Measurements from ENCODE around the gene GNAI3.
A peak's percentile ranks its signal among the peaks of the same experiment; 100 is the strongest.

Gene GNAI3

DNA sequence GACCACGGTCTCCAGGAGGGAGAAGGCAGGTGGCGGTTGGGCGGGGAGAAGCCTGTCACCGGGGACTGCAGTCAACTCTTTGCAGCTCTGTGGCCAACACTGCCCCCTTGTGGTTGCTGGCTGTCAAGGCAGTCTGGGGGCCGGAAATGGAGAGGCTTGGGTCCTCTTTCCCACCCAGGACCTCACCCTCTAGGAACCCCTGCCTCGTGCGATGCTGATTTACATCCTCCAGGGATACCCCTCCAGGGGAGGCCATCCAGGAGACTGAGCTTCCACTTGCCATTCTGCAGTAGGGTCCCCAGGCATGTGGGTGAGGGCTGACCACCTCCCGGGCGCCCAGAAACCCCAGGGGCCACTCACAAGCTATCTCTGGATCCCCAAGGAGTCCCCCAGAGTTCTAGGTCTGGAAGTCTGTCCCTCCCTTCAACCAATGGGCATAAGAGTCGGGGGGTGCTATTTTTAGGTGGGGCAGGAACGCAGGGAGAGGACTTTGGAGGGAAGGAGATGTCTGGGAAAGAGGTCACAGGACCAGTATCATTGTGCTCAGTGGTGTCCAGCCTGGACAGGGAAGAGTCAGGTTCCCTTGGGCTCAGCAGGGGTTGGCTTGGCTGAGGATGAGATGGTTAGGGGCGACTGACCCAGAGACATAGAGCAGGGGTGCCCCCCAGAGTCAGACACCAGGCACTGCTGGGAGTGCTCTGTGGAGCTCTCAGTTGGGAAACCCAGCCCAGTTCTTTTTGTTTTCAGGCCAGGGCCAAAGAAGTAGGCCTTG is 15.9 kb upstream of the GNAI3 start:
- H3K4me3 ChIP-seq (ENCODE audit: low read depth, low read length) = peak overlapping the region; percentile 13; the same call in 1 of the 2 replicates
- TF ChIP-seq CTCF (IDR thresholded peaks at IDR 0.05; ENCODE audit: low read depth, low read length) = peak; percentile 94

DNA sequence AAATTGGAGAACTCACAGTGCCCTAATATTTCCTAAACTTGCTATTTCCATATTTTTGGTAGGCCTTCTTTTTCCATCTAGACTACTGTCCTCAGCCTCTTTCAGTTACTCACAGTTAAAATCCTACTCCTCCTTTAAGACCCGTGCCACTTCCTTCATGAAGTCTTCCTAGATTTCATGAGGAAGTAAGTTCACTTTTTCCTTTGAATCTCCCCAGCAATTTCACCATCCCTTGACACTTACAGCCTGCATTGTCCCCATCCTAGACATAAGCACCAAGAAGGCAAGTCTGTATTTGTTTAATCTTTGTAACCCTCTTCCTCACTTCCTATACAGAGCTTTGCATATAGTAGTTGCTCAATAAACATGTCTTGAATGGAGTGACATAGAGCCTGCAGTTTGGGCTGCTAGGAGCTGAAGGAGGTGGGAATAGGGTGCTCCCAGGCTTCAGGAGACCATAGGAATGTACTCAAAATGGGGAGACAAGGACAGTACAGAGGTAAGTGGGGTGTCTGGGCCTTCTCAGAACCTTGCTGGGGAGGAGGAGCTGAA is 14.0 kb upstream of the GNAI3 start:
- no peak for TF ChIP-seq CTCF (IDR thresholded peaks at IDR 0.05; ENCODE audit: low read depth, low read length)
- no peak overlapping the region for H3K4me3 ChIP-seq (ENCODE audit: low read depth, low read length)

DNA sequence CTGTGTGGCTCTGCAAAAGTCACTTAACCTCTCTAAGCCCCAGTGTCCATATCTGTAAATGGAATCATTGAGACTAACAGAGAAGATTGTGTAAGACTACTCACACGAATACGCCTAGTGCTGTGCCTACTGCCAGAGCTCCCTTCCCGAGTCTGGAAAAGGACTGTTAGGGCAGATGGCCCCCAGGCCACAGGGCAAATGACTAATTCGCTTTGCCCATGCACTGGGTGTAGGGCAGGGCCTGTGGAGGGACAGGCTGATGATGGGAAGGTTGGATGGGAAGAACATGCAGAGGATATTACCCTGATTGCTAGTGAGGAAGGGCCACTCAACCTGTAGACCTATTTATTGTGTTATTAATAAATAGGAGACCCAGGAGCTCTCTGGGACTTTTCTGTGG is 12.9 kb upstream of the GNAI3 start:
- TF ChIP-seq CTCF (IDR thresholded peaks at IDR 0.05; ENCODE audit: low read depth, low read length) = no peak
- H3K4me3 ChIP-seq (ENCODE audit: low read depth, low read length) = no peak overlapping the region

DNA sequence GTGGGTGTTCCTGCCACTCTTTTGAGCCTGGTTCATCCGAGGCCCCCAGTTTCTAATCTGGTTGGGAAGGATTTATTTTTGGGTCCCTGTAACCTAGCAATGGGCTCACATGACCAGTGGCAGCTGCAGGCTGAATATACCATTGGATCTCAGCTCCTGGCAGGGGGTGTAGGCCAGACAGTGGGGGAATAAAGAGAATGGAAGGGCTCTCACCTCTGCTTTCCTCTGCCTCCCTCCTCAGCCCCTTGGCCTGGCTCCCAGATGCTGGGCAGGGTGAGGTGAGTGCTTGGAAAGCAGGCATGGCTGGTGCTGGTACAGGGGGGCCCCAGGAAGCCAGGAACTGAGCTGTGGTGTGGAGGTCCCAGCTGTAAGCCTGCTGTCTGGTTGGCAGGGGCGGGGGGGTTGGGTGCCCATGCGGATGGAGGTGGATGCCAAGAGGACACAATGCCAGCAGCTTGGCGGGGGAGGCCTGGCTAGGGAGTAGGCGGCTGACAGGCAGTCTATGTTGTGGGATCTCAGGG is 12.4 kb upstream of the GNAI3 start:
- no peak overlapping the region for H3K4me3 ChIP-seq (ENCODE audit: low read depth, low read length)
- no peak for TF ChIP-seq CTCF (IDR thresholded peaks at IDR 0.05; ENCODE audit: low read depth, low read length)

DNA sequence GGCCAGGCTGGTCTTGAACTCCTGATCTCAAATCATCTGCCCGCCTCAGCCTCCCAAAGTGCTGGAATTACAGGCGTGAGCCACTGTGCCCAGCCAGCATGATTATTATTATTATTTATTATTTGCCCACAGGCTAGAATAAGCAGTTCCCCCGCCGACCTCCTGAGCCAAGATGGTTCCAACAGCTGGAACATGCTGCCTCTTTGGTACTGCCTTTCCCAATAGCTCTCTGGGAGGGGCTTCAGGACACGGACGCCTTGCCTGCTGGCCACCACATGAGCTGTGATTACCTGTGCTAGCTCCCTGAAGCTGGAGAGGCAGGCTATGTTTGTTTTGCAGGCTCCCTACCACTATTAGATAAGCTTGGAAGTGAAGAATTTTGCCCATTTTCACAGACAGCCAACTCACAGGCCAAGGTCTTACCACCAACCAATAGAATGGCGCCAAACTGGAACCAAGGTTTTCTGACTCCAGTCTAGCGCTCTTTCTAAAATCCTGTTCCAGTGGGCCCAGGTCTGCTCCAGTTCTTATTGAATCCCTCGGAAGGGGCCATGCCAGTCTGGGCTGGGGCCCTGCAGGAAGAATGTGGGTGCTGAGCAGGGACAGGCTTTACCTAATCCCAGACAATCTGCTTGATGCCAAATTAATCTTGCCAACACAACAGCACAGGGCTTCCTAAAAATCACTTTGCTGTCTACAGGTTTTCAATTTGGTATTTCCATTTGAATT is 10.8 kb upstream of the GNAI3 start:
- TF ChIP-seq CTCF (IDR thresholded peaks at IDR 0.05; ENCODE audit: low read depth, low read length) = no peak
- no peak overlapping the region for H3K4me3 ChIP-seq (ENCODE audit: low read depth, low read length)

DNA sequence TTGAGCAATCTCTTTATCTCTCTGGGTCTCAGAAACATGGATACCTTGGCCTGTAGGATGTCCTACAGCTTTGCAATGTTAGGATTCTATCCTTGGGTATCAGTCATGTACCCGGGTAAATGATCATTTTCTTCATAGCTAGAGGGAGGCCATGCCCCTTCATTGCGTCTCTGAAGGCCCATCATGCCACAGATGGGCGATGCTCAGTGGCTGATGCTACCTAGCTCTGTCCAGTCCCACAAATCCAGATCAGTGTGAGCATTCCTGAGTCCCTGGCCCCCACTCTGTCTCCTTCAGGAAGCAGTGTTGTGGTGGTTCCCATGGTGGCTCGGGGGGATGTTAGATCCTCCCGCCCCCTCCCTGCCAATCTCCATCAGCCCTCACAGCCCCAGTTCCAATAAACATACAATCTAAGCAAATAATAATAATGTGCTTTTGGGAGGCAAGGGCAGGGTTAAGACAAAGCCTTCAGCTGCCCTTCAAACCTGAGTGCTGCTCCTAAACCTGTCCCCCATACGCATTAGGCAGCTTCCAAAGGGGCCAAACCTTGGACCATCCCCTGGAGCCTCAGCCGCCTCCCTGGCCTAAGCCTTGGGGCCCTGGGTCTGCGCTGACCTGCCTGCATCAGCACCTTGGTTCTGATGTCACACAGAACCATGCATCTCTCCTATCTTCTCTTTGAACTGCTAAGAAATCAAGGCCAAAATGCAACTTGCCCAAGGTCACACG is 9.4 kb upstream of the GNAI3 start:
- TF ChIP-seq CTCF (IDR thresholded peaks at IDR 0.05; ENCODE audit: low read depth, low read length) = no peak
- H3K4me3 ChIP-seq (ENCODE audit: low read depth, low read length) = no peak overlapping the region

All from WI38 (cell line).